Measurements from ENCODE around the gene RBM47. TPM values are rescaled to one million over a fixed set of nuclear protein-coding genes. Genes with fewer than 3 reads are reported as not detected.

Gene RBM47
- total and polyA plus RNA-seq, 3 donors from 2014 or later = 17.8 to 95.1 (median 51.7) TPM

DNA sequence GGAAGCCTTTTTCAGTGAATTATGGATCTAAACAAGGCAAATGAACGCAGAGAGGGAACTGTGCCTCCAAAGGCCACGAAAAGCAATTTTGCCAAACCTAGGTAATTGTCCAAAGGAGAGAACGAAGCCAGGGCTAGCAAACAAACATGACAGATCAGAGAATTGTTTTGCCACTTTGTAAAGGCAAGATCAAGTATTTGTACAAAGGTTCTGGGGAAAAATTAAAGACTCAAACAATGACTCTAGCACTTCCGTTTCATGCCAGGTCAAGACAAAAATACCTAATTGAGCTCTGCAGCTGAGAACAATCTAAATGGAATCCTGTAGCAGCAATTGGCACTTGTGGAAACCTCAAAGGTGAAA, 8.5 kb downstream of the RBM47 start:
- Histone ChIP-seq H3K27ac (no peak overlapping the region), H3K4me1 (peaks cover 16% of the 10 kb centered on the region), H3K36me3 (ENCODE audit: low read depth, missing control alignments) (no peaks in the 10 kb centered on the region), H3K9me3 (no peaks in the 10 kb centered on the region), H3K27me3 (no peaks in the 10 kb centered on the region), H3K4me3 (no peak overlapping the region)
- 73 to 80% methylated on average over 4 of the region's 4 CpGs for WGBS, 2 donors
- no peak for DNase-seq
- intact Hi-C loops (cut with DNase I; ENCODE audit: low total_unique reads) = no loop called here
- TF ChIP-seq, protein P1, sequence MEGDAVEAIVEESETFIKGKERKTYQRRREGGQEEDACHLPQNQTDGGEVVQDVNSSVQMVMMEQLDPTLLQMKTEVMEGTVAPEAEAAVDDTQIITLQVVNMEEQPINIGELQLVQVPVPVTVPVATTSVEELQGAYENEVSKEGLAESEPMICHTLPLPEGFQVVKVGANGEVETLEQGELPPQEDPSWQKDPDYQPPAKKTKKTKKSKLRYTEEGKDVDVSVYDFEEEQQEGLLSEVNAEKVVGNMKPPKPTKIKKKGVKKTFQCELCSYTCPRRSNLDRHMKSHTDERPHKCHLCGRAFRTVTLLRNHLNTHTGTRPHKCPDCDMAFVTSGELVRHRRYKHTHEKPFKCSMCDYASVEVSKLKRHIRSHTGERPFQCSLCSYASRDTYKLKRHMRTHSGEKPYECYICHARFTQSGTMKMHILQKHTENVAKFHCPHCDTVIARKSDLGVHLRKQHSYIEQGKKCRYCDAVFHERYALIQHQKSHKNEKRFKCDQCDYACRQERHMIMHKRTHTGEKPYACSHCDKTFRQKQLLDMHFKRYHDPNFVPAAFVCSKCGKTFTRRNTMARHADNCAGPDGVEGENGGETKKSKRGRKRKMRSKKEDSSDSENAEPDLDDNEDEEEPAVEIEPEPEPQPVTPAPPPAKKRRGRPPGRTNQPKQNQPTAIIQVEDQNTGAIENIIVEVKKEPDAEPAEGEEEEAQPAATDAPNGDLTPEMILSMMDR (IDR thresholded peaks at IDR 0.05) = no peak
- TF ChIP-seq POLR2A (IDR thresholded peaks at IDR 0.05) = no peak

DNA sequence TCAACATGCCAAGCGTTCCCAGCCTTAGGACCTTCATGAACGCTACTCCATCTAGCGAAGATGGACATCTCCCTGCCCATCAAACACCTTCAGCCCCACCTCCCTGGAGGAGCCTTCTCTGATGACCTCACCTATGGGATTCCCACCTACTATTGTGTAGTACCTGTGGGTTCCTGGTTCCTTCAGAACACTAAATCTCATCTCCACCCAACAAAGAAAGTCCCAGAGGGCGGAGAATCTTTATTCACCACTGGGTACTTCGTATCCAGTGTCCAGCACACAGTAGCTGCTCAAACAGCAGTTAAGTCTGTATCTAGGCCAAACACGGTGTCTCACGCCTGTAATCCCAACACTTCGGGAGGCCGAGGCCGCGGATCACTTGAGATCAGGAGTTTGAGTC, 10.1 kb downstream of the RBM47 start:
- Histone ChIP-seq H3K27ac (no peak overlapping the region), H3K36me3 (ENCODE audit: low read depth, missing control alignments) (no peaks in the 10 kb centered on the region), H3K9me3 (no peaks in the 10 kb centered on the region), H3K4me1 (peaks cover 6% of the 10 kb centered on the region), H3K4me3 (no peak overlapping the region), H3K27me3 (no peaks in the 10 kb centered on the region)
- no peak for DNase-seq
- intact Hi-C loops (cut with DNase I; ENCODE audit: low total_unique reads) = no loop called here
- WGBS, 2 donors = 88 to 95% methylated on average over 11 of the region's 11 CpGs
- no peak for TF ChIP-seq POLR2A (IDR thresholded peaks at IDR 0.05)
- TF ChIP-seq, protein P1 (IDR thresholded peaks at IDR 0.05) = no peak

DNA sequence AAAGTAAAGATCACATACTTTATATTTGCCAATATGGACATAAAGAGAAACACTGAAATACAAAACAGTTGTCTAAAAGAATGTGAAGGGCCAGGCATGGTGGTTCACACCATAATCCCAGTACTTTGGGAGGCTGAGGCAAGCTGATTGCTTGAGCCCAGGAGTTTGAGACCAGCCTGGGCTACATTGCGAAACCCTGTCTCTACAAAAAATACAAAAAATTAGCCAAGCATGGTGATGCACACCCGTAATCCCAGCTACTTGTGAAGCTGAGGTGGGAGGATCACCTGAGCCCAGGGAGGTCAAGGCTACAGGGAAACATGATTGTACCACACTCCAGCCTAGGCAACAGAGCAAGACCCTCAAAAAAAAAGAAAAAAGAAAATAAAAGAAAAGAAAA, 11.8 kb downstream of the RBM47 start:
- Histone ChIP-seq H3K27ac (no peak overlapping the region), H3K36me3 (ENCODE audit: low read depth, missing control alignments) (no peaks in the 10 kb centered on the region), H3K4me1 (peaks cover 6% of the 10 kb centered on the region)

DNA sequence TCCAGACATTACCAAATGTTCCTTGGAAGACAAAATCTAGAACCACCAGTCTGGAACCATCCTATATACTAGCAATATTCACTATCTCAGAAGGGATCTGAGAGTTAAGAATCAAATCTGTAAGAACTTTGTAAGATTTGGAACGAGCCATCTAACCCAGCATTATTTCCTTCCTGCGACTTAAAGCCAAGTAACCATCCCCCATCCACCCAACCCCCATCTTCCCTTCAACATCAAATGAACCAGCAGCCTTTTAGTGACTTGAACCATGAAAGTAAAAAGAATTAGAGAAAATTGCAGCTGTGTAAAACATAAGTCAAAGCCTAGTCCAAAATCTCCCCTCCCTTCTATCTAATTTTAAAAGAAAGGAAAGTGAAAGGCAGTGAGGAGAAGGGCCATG, 15.6 kb downstream of the RBM47 start:
- H3K4me3 ChIP-seq = no peak overlapping the region
- H3K9me3 ChIP-seq = no peaks in the 10 kb centered on the region
- TF ChIP-seq POLR2A (IDR thresholded peaks at IDR 0.05) = no peak
- TF ChIP-seq, protein P1 (IDR thresholded peaks at IDR 0.05) = no peak
- no peaks in the 10 kb centered on the region for H3K4me1 ChIP-seq
- no peak overlapping the region for H3K27ac ChIP-seq
- no peaks in the 10 kb centered on the region for H3K27me3 ChIP-seq
- 79 to 89% methylated on average over 2 of the region's 2 CpGs for WGBS, 2 donors
- no peak for DNase-seq
- intact Hi-C loops (cut with DNase I; ENCODE audit: low total_unique reads) = no loop called here
- no peaks in the 10 kb centered on the region for H3K36me3 ChIP-seq (ENCODE audit: low read depth, missing control alignments)

More for the DNA sequence above, 11.8 kb downstream of the RBM47 start:
- Histone ChIP-seq H3K27me3 (no peaks in the 10 kb centered on the region), H3K9me3 (no peaks in the 10 kb centered on the region), H3K4me3 (no peak overlapping the region)
- WGBS, 2 donors = 77 to 83% methylated on average over 2 of the region's 2 CpGs
- TF ChIP-seq POLR2A (IDR thresholded peaks at IDR 0.05) = no peak
- TF ChIP-seq, protein P1 (IDR thresholded peaks at IDR 0.05) = no peak
- no peak for DNase-seq
- intact Hi-C loops (cut with DNase I; ENCODE audit: low total_unique reads) = no loop called here

DNA sequence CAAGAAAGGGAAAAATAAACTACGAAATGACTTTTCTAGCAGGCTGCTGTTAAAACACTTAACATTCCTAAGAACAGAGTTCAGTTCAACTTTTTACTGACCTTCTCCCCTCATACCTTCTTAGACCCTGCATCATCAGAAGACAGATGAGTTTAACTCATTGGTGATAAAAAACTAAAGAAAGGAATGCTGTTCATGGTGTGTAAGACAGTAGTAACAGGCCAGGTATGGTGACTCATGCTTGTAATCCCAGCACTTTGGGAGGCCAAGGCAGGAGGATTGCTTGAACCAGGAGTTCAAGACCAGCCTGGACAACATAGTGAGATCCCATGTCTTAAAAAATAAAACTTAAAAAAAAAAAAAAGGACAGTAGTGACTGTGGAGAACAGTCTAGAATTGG, 16.2 kb downstream of the RBM47 start:
- DNase-seq = no peak
- no peaks in the 10 kb centered on the region for H3K27me3 ChIP-seq
- no peak overlapping the region for H3K27ac ChIP-seq
- no peaks in the 10 kb centered on the region for H3K4me1 ChIP-seq
- H3K36me3 ChIP-seq (ENCODE audit: low read depth, missing control alignments) = no peaks in the 10 kb centered on the region
- no peaks in the 10 kb centered on the region for H3K9me3 ChIP-seq
- TF ChIP-seq, protein P1 (IDR thresholded peaks at IDR 0.05) = no peak
- TF ChIP-seq POLR2A (IDR thresholded peaks at IDR 0.05) = no peak
- no peak overlapping the region for H3K4me3 ChIP-seq
- WGBS, 2 donors = 46 to 79% methylated on average over 1 of the region's 1 CpG
- intact Hi-C loops (cut with DNase I; ENCODE audit: low total_unique reads) = no loop called here
